T follicular helper cell (primary cell): ENCODE measurements around the gene DNAJC21.
"Not testable (repeated sequence)": the region's sequence is repeated elsewhere in the genome, so short reads cannot be mapped to it uniquely, and the experiment has no call there.

Source experiments
- DNase-seq: peaks from one replicate; pipeline ENCODE4 v3.0.0-alpha.2; 2020; ENCODE audit warnings: low read depth

Gene DNAJC21

DNA sequence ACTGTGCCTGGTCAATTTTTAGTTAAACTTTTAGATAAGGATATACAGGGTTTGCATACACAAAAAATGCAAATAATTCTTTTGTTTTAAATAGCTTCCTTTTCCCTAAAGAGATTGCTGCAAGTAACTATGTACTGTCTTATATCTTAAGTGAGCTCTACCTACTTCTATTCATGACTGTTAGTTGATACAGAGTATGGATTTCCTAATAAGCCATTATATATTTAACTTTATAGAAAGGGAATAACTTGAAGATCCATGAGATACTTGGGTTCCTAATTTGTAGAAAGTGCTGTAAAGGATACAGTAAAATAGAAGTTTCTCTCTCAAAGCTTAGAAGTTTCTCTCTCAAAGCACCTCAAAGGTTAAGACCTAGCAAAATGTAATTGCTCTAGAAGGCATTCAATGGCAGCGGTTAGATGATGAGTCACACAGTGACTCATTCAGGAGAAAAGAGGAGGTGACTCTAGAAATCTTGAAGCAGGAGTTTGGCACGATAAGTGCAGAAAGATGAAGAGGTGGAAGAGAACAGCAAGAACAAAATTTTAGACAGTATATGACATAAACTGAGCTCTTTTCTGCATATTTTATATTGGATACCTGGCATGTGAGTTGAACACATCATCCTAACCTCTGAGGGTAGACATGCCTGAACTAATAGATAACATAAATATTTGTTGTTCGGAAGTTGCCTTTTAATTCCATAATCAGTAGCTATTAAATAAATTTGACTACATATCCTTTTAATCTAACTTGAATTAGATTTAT is 5.5 kb upstream of the DNAJC21 start:
- no peak for DNase-seq

DNA sequence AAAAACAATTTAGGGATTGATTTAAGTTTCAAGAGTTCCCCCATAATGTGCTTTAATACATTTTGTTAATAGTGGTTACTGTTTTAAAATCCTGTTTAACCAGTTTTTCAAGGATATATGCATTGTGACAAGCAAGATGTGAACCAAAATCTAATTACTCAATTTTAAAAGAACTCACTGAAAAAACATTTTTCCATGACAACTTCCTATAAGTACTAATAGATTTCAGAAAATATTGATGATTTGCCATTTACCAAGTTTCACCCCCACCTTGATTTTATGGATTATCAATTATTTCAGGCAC is 4.9 kb upstream of the DNAJC21 start:
- DNase-seq: no peak

DNA sequence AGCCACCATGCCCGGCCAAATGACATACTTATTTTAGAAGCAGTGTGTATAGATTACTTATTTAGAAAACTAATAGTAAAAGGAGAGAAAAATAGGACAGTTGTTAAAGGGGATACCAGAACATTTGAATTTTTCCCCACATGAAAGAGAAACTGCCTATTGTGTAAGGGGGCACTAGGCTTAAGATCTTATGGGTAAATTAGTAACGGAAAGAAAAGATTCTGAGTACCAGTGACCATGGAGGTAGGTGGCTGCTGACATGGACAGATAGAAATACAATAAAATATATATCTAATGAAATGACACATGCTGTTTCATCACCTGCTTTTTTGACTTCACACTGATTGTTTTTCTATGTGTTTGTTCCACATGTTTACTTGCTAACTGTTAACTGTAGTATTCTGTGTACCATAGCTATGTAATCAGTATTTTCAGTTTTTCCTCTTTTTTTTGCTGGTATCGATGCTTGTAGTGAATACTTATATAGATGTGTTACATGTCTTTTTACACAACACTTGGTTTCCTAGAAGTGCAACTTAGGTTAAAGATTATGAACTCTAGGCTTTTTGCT is 3.0 kb upstream of the DNAJC21 start:
- DNase-seq: no peak

DNA sequence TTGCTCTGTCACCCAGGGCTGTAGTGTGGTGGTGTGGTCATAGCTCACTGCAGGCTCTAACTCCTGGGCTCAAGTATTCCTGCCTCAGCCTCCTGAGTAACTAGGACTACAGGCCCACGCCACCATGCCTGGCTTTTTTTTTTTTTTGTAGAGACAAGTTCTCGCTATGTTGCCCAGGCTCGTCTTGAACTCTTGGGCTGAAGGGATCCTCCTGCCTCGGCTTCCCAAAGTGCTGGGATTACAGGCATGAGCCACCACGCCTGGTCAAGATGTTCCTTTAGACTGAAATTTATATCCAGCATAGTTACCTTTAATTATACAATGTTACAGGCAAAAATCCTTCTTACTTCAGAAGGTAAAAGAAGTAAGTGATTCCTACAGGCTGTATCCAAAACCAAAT is 1.6 kb upstream of the DNAJC21 start:
- DNase-seq: no peak

DNA sequence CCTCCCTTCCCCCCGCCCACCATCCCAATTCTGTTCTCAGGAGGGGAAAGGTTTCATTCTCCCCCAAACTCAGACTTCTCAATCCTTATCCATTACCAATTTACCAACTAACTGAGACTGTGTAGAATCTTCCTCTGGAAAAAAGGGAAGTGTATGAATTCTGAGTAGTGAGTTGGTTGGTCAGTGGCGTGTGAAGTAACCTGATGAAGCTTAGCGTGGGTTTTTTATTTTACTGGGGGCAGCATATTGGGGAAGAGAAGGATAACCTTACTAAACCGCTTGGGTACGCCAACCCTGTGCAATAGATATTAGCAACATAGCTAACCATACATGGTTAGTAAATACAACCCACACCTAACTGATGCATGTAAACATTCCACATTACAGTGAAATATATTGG is 1.1 kb upstream of the DNAJC21 start:
- DNase-seq: no peak

DNA sequence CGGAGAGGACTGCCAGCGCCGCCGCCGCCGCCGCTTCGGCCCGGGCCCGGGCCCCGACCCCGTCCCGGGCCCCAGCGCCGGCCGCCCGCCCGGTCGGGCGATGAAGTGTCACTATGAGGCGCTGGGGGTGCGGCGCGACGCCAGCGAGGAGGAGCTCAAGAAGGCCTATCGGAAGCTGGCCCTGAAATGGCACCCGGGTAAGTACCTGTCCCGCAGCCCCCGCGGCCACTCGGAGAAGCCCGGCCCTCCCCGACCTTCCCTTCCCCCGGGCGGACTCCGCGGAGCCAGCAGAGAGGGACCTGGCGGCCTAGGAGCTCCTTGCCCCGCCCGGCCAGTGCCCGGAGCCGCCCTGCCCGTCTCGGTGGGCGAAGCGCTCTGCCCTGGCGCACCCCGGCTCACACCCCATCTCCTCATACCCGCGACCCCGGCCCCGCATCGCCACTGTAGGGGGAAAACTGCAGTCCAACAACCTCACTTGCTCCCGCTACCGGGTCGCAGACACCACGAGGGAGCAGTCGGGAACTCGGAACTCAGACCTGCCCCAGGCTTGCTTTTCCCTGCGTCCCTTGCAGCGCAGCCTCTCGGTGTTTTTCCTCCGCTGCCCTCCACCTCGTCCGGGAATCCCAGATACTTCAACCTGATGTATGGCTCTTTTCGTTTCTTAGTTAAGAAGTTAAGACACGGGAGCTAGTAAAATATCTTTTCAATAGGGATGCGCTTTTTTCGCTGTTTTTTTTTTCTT is 532 bp downstream of the DNAJC21 start:
- peak; percentile 71 for DNase-seq

DNA sequence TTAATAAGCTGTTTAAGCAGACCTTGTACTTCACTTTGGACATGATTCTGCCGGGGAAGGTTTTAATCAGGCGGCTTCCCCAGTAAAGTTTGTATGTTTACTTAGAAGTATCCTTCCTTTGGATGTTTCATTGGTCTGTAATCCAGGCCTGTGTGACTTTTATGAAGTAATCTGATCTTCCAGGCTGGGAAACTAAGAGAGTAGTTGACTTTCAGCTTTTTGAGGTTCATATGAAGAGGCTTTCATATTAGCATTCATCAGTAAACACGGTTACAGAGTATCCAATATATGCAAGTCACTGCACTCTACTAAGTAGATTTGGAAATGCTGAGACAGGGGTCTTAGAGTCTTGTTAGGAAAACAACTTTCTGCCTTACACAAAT is 1.1 kb downstream of the DNAJC21 start:
- DNase-seq: no peak

DNA sequence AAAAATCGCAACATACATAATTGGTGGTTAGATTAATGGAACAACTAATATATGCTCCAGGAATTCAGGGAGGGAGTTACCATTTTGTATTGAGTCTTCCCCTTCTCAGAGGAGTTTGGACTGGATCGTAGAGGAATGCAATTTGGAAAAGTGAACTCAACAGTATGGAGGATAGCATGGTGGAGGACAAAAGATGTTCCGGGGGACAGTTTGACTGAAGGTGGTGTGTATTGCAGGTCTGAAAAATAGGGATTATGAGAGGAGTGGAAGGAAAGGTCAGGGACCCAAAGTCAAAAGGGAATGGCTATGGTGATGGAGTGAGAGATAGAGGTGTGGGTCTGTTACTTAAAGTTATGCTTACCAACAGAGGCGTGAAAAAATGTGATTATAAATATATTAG is 1.5 kb downstream of the DNAJC21 start:
- no peak for DNase-seq

DNA sequence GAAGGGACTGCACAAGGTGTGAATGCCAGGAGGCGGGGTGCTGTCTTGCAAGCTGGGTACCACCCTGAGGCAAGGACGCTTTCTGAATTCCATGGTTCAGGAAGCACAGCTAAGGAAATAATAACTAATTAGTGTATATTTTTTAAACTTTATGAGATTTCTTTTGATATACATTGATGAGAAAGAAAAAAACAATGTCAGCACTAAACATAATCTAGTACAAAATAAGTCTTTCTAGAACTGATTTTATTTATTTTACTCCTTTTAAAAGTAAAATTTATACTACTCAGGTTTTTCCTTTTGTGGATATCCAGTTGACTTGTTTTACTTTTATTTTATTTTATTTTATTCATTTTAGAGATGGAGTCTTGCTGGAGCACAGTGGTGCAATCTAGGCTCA is 3.6 kb downstream of the DNAJC21 start:
- DNase-seq: no peak

DNA sequence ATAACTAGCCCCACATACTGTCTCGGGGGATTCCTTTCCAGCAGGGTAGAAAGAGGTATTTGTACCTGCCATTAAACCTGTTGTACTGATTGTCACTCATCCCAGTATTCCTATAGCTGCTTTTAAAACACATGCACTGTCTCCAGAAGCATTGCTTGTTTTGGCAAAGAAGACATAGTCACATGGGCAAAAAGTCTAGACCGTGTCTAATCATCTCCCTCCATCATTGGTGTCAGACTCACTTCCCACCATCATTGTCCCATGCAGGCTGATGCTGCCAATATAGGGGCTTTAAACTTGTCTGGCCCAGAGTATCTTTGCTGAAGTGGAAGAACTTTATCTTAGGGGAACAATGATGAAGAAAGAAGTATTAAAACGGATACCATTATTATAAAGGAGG is 12.6 kb downstream of the DNAJC21 start:
- DNase-seq: no peak

DNA sequence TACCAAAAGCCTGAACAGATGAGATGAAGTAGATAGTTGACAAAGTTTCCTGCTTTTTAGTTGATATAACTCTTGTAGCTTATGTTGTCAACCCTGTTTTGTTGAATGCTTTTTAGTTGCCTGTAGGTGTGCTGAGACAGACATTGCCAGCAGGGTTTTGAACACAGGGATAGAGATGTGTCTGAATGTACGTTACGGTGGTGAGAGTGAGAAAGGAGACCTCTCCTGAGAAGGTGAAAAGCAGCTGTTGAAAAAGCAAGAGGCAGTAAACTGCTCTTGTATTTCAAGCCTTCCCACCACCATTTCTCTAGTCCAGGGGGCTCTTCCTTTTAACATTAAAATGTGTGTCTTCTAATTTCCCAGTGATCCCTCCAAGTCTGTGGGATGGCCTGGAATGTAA is 14.7 kb downstream of the DNAJC21 start:
- DNase-seq: no peak

DNA sequence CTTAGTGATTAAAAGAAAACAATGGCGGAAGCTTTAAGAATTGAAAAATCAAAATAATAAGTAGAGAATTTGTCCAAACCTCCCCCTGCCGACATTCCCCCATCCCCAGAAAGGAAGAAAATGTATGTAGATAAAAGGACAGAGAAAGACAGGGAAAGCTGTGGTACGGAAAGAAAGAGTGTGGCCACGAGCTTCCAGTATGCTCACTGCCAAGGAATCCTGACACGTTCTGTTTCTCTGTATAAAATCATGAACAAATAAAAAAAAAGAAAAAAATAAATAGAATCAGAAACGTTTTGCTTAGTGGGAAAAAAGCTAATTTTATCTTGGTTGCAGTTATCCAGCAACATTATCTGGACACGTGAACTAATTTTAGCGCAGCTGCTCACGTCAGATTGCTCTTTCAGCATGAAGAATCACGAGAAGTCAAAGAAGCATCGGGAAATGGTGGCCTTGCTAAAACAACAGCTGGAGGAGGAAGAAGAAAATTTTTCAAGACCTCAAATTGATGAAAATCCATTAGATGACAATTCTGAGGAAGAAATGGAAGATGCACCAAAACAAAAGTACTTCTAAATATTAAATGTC is 15.2 kb downstream of the DNAJC21 start:
- DNase-seq: no peak

DNA sequence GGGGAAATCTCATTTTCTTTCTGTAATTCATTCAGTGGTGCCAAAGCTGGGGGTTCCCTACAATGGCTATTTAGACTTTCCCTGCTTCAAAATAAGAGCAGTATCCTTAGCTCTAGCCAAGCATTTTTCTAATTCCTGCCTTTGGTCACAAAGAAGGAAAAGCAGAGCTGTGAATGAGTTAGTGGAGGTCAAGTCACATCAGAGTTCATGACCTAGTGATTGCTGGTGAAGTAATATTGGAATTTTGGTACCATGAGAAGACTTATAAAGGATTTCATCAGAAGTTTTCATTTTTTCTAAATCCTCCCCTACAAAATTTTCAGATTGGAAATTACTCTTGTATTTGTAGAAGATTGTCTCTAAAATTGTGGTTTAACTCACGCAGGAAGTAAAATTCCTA is 28.0 kb downstream of the DNAJC21 start:
- DNase-seq: no peak

DNA sequence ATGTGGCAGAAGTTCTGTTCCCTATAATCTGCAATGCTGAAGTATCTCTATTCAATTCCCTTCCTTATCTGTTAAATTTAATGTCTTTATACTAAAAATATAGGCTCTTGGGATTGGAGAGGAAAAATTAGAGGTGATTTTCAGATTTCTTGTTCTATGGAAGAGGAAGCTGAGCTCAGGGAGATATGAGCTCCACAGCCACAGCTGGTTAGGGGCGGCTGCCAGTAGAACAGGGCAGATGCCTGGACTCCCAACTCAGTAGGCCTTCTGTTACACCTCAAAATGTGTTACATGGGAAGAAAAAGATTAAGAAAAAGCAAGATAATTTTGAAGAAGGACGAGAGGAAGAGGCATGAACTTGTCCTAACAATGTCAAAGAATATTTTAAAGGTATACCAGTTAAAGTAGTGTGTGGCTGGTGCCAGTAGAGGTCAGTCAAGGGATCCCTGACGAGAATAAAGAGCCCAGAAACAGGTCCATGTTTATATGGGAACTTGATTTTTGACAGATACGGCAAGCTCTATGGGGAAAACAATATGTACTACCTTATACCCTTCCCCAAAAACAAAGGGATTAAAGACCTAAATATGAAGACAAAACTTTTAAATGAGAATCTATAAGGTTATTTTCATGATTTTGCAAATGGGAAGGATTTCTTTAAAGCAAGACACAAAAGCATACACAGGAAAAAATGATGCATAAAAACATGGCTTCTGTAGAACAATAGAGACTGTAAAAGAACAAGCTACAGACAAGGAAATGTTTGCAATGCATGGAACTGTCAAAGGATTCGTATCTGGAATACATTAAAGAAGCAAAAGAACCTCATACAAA is 28.7 kb downstream of the DNAJC21 start:
- DNase-seq: no peak

DNA sequence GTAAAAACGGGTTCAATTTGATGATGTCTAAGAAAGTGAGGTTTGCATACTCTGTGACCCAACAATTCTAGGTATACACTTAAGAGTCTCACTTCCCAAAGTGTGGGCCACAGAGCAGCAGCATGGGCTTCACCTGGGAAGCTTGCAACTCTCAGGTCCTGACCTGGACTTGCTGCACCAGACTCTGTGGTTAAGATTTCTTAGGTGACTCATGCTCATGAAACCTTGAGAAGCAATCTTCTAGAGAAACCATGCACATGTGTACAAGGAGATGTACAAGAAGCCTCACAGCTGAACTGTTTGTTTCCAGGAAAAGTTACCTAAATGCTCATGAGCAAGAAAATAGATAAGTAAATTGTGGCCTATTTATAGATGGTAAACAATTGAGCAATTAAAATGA is 30.0 kb downstream of the DNAJC21 start:
- DNase-seq: no peak

DNA sequence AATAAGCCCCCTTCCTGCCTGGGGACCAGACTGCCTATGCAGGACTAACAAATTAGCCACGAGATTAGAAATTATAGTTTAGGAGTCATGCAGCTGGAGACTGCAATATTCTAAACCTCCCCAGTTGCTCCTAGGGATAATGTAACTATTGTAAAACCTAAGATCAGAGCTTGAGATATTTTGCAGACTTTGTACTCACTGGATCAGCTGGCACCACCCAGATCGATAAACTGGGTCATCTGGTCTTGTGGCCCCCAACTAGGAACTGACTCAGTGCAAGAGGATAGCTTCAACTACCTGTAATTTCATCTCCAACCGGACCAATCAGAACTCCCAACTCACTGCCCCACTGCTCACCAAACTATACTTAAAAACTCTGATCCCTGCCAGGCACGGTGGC is 38.2 kb downstream of the DNAJC21 start:
- DNase-seq: no peak

DNA sequence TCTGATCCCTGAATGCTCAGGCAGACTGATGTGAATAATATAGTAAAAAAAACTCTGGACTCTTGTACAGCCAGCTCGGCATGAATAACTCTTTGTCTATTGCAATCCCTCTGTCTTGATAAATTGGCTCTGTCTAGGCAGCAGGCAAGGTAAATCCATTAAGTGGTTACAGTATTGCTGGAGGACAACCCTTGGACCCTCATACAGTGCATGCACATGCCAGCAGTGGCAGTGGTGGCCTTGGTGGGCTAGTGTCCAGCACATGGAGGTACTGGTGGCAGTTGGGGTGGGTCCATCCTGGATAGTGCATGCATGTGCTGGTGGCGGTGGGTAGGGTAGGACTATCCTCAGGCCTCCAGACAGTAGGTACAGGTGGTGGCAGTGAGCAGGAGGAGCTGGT is 38.9 kb downstream of the DNAJC21 start:
- DNase-seq: no peak

DNA sequence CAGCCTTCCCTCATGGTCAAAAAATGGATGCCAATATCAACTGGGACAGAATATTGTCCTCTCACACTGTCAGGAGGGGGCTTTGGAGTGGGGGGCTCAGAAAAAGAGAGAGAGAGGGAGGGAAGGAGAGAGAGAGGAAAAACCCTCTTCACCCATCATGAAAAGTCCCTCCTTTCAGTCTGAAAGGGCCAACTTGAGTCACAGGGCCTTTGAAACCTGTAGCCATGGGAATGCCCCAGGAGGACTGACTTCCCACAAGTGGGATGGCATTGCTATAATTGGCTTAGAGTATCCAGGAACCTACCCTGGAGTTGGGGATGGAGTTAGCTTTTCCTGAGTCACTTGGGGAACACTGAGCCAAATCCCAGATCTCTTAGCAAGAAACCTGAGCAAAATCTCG is 41.2 kb downstream of the DNAJC21 start:
- no peak for DNase-seq

DNA sequence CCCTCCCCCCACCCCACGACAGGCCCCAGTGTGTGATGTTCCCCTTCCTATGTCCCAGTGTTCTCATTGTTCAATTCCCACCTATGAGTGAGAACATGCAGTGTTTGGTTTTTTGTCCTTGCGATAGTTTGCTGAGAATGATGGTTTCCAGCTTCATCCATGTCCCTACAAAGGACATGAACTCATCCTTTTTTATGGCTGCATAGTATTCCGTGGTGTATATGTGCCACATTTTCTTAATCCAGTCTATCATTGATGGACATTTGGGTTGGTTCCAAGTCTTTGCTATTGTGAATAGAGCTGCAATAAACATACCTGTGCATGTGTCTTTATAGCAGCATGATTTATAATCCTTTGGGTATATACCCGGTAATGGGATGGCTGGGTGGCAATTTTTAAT is 42.3 kb downstream of the DNAJC21 start:
- DNase-seq: not testable (repeated sequence)

DNA sequence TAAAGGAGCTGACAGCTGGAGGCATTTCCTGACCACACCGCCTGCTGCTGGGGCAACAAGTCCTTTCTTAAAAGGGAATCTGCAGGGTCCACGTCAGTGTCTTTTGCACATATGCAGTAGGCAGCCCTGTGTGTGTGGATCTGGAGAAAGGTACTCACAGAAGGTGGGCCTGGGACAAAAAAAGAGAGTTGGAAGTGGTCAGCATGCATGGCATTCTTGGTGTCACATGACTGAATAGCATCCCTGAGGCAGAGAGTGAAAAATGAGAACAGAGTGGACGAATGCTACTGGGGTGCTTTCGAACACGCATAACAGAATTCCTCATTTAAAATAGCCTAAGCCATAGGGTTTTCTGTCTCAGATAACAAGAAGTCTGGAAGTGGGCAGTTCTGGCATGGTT is 47.0 kb downstream of the DNAJC21 start:
- DNase-seq: no peak

DNA sequence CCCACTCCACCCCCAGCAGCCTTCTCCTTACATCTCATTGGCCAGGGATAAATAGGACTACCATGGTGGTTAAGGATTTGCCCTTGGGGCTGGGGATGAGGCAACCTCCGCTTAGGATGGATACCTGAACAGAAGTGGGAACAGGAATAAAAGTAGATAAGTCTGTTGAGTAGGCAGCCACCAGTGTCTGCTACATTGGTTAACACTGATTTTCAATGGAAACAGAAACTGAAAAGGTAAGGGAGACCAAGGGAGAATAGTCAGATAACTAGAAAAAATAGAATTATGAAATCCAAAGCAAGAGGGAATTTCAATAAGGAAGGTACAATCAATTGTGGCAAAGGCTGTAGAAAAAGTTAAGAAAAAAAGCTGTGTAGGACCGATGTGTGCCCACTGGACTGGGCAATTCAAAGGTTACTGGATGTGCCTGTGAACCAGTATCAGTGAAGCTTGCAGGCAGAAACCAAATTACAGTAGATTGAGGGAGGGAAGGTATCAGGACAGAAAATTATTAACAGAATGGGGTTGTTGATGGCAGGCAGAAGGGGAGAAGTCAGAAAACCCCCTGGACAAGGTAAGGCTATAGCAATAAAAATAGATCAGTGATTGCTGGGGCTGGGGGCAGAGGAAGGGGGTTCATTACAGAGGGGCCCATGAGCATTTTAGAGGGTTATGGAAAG is 48.7 kb downstream of the DNAJC21 start:
- DNase-seq: no peak

DNA sequence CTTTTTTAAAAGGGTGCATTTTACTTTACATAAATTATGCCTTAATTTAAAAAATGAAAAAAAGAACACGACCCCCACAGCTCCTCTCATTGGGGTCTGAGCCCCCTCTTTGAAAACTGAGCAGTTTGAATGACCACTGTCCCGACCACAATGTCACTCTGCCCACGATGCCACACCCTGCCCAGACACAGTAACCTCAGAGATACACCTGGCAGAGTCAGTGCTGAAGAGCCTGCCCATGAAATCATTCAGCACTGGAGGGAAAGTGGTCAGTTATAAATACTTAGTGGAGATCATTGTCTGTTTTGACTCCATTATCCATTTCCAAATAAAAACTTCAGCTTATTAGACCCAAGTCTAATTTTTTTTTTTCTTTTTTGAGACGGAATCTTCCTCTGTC is 49.3 kb downstream of the DNAJC21 start:
- DNase-seq: no peak
